Measurements from ENCODE around the gene TUBA3E. TPM values are rescaled to one million over a fixed set of nuclear protein-coding genes. Genes with fewer than 3 reads are reported as not detected.

Gene TUBA3E
- total RNA-seq: not detected in 2 replicates

DNA sequence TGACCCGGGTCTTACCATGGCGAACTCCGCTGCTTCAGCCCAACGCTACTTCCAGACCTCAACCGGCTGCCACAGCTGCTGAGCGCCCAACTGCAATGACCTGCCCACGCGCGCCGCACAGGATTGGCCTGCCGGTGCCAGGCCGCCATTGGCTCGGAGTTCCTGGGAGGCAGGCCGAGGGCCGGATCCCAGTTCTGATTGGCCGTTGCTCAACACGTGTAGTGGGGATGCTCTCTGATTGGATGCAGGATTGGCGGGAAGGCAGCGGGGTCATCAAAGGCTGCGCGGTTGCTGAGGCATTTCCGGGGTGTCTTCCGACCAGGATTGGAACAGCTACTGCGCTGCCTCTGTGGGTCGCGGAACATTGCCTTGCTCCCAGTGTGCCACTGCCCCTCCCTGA is at the start of gene TUBA3E:
Gene TUBA3E (minus strand): TSS at position 97 of the 400 bp plus-strand sequence. CDS start 79 bp downstream, at position 18.

DNA sequence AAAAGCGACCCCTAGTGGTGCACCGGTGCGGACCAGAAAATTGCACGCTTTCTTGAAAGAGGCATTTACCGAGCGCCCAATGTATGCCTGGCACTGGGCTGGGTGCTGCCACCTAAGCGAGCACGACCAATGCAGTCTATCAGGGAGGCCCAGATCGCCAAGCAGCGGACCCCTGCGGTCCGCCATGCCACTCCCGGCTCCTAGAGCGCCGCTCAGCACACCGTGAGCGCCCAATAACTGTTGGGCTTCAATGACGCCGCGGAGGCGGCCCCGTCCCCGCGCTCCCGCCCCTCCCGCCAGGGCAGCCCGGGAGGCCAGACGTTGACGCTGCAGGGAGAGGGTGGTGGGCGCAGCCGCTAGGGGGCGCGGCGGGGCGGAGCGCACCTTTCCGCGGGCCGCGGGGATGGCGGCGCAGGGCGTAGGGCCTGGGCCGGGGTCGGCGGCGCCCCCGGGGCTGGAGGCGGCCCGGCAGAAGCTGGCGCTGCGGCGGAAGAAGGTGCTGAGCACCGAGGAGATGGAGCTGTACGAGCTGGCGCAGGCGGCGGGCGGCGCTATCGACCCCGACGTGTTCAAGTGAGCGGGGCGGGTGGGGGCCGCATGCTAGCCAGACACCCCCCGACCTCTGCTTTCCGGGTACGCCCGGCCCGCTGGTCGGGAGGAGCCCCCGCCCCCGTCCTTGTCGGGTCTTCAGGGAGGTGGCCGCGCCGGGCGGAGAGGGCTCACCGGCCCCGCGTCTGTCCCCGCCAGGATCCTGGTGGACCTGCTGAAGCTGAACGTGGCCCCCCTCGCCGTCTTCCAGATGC is 16.2 kb downstream of the TUBA3E start, which contains the start of gene MZT2B:
Gene MZT2B (plus strand): TSS at position 383 of the 803 bp plus-strand sequence. CDS start 21 bp downstream, at position 404.

GRCh38 chr2:130181325-130181879 is 16.8 kb downstream of the TUBA3E start, which contains the start of gene SMPD4:
Gene SMPD4 (minus strand): TSS chr2:130181602. CDS start chr2:130176592, 5,010 bp downstream.

GRCh38 chr2:130145006-130145414 is 53.2 kb downstream of the TUBA3E start, which contains the start of gene CCDC74B:
Gene CCDC74B (minus strand): TSS chr2:130145112. CDS start chr2:130144996, 116 bp downstream.

Other genes with a start within 250 kb of the TUBA3E start
- gene RAB6C, start 218.8 kb downstream of the TUBA3E start, total RNA-seq: under 0.01 TPM in 1 of 2 replicates, not detected in the other
- under 0.01 and 0.54 TPM in 2 replicates for gene POTEF, start 69.2 kb downstream of the TUBA3E start, total RNA-seq
- 0.17 and 5.0 TPM in 2 replicates for gene CCDC74B, start 53.3 kb downstream of the TUBA3E start, total RNA-seq
- 7.8 and 8.5 TPM in 2 replicates for gene SMPD4, start 16.8 kb downstream of the TUBA3E start, total RNA-seq
- 142 and 281 TPM in 2 replicates for gene MZT2B, start 16.2 kb downstream of the TUBA3E start, total RNA-seq
- 66.3 and 79.4 TPM in 2 replicates for gene IMP4, start 144.5 kb upstream of the TUBA3E start, total RNA-seq
- gene PTPN18, start 157.6 kb upstream of the TUBA3E start, total RNA-seq: 21.1 and 50.6 TPM in 2 replicates